Left ventricle myocardium inferior (tissue), 1 donor: ENCODE results near the gene LRRC74A. TPM values are rescaled to one million over a fixed set of nuclear protein-coding genes. Genes with fewer than 3 reads are reported as not detected.

Experiments used
- DNase-seq: peaks from one replicate; pipeline ENCODE4 v3.0.0-alpha.2; 2020
- H3K27ac ChIP-seq: fragments of 200-600 bp; replicated peaks from 2 replicates; pipeline ENCODE4 v1.8.0; 2021
- H3K27me3 ChIP-seq: fragments of 200-600 bp; 2 replicates; pipeline ENCODE4 v1.8.0; 2021; ENCODE audit warnings: low read depth
- H3K36me3 ChIP-seq: fragments of 200-600 bp; 2 replicates; pipeline ENCODE4 v1.8.0; 2021
- H3K4me1 ChIP-seq: fragments of 200-600 bp; 2 replicates; pipeline ENCODE4 v1.8.0; 2021
- H3K4me3 ChIP-seq: fragments of 200-600 bp; 2 replicates; pipeline ENCODE4 v1.8.0; 2021; ENCODE audit warnings: mild to moderate bottlenecking, moderate library complexity
- H3K9me3 ChIP-seq: fragments of 200-600 bp; replicated peaks from 2 replicates; pipeline ENCODE4 v1.8.0; 2021
- intact Hi-C: fragments of 100-400 bp; cut with micrococcal nuclease; formaldehyde crosslinking; loops from one replicate; pipeline ENCODE4 v1.11.0; 2022
- total RNA-seq: library from RNA; stranded (reverse); fragmentation: NEBNext Ultra II Directional; extraction: Animal tissue kit (Norgen Biotek cat#: 25700); gene quantifications from one replicate; pipeline ENCODE4 v1.2.1, GENCODE V29; 2021
- TF ChIP-seq, protein P1 (sequence below): fragments of 200-600 bp; IDR thresholded peaks from 2 replicates; pipeline ENCODE4 v1.8.0; 2021; ENCODE audit warnings: antibody characterized with exemption, mild to moderate bottlenecking, borderline replicate concordance
- donor health status: DM: no; HTN: yes; CAD: no; lungs with severe emphysema.

LRRC74A gene
- total RNA-seq, 1 donor from 2014 or later: not detected

DNA sequence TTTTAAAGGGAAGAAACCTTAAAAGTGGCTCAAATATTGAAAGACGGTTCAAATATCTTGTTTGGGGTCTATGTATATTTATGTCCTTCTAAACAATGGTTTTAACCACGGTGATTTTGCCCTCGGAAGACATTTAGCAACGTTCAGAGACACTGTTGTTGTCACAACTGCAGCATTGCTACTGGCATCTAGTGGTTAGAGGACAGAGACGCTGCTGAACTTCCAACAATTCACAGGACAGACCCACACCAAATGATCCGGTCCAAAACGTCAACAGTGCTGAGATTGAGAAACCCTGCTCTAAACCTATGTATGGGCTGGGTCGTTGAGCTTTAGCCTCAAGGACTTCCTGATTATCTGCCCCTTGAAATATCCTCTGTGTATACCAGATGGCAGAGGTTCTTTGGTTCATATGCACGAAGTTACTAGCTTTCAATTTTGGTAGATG, 15.2 kb upstream of the LRRC74A start:
- H3K27me3 ChIP-seq: no peaks in the 10 kb centered on the region
- no peak for DNase-seq
- intact Hi-C loops: no loop called here
- peak overlapping the region; percentile 85 for H3K27ac ChIP-seq
- TF ChIP-seq, protein P1, sequence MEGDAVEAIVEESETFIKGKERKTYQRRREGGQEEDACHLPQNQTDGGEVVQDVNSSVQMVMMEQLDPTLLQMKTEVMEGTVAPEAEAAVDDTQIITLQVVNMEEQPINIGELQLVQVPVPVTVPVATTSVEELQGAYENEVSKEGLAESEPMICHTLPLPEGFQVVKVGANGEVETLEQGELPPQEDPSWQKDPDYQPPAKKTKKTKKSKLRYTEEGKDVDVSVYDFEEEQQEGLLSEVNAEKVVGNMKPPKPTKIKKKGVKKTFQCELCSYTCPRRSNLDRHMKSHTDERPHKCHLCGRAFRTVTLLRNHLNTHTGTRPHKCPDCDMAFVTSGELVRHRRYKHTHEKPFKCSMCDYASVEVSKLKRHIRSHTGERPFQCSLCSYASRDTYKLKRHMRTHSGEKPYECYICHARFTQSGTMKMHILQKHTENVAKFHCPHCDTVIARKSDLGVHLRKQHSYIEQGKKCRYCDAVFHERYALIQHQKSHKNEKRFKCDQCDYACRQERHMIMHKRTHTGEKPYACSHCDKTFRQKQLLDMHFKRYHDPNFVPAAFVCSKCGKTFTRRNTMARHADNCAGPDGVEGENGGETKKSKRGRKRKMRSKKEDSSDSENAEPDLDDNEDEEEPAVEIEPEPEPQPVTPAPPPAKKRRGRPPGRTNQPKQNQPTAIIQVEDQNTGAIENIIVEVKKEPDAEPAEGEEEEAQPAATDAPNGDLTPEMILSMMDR: peak; percentile 63
- H3K36me3 ChIP-seq: peaks cover 35% of the 10 kb centered on the region
- no peaks in the 10 kb centered on the region for H3K9me3 ChIP-seq
- peak overlapping the region; percentile 74 for H3K4me3 ChIP-seq
- peaks cover 53% of the 10 kb centered on the region for H3K4me1 ChIP-seq

DNA sequence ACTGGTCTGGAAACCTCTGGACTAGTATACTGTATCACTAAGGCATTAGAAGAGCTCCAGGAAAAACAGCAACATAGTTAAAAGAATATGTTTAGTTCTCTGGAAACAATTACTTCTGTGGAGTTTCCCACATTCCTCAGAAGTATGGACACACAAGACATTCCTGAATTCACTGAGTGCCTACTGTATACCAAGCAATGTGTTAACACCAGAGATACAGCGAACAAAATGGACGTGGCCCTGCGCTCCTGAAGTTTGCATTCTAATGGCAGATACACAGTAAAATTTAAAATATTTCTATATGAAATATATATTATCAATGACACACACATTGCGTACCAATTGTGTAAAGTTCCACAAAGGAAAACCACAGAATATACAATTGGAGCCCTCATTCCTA, 14.6 kb upstream of the LRRC74A start:
- Histone ChIP-seq H3K27me3 (no peaks in the 10 kb centered on the region), H3K36me3 (peaks cover 29% of the 10 kb centered on the region), H3K4me3 (peak overlapping the region; percentile 74), H3K4me1 (peaks cover 53% of the 10 kb centered on the region), H3K9me3 (no peaks in the 10 kb centered on the region), H3K27ac (peak overlapping the region; percentile 85)
- TF ChIP-seq, protein P1: no peak
- no peak for DNase-seq
- intact Hi-C loops: no loop called here

DNA sequence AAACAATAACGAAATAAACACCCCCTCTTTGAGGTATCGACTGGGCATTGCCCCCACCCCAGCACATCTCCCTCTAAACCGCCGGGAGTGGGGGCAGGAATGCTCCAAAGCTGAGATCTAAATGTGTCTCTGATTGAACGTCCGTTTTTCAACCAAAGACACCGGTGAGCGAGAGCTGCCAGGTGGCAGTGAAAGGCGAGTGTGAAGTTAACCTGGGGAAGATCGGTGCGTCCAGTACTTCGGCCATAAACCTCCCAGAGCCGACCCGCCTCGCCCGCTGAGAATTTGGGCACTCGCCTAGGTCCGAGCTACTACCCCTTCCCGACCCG, 14.2 kb upstream of the LRRC74A start:
- no peak for DNase-seq
- TF ChIP-seq, protein P1: no peak
- H3K36me3 ChIP-seq: peaks cover 24% of the 10 kb centered on the region
- no peaks in the 10 kb centered on the region for H3K27me3 ChIP-seq
- peak overlapping the region; percentile 85 for H3K27ac ChIP-seq
- H3K4me3 ChIP-seq: peak overlapping the region; percentile 74
- intact Hi-C loops: no loop called here
- no peaks in the 10 kb centered on the region for H3K9me3 ChIP-seq
- peaks cover 50% of the 10 kb centered on the region for H3K4me1 ChIP-seq

DNA sequence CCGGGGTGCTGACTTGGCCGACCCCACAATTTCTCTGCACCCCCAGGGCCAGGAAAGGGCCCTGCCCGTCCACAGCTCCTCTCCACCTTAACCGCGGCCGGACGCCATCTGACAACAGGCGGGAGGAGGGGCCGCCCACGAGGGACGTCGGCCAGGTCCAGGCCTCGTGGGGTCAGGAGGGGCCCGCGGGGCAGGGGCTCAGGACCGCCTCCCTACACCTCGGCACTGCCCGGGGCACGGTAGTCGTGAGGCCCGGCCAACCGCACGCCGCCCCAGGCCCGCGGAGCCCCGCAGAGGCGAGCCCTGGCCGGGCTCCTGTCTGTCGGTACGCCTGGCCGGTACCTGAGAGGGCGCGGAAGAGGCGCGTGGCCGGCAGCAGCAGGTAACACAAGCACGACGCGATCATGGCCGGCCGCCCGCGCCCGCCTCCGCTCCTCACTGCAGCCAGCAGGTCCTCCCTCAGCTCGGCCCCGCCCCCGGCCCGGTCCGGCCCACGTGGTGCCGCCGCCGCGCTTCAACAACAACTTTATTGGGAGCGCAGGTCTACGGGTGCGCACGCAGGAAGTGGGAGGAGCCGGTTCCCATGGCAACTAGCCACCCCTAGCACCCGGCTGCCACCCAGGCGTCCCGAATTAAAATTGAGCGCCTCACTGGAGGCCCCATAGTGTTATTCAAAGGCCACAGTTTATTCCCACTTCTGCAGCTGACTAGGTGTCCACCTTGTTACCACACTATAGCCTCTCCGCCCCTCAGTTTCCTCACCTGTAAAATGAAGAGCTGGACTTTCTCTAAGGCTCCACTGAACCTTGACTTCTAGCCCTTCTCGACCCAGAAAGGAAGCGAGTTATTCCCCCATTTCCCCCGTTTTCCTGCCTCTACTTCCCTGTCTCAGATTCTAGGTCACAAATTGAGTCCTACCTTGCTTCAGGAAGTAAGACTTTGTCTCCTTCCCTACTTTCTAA, 13.5 kb upstream of the LRRC74A start, which contains the start of gene ANGEL1:
ANGEL1 (minus strand) TSS at position 461 of the 962 bp plus-strand sequence; CDS start at position 406, 55 bp downstream.
- intact Hi-C loops: no loop called here

More for the DNA sequence above, 13.5 kb upstream of the LRRC74A start, which contains the start of gene ANGEL1:
- no peaks in the 10 kb centered on the region for H3K27me3 ChIP-seq
- peak within 1 kb of the TSS; percentile 85 for H3K27ac ChIP-seq
- peak; percentile 97 for DNase-seq
- H3K9me3 ChIP-seq: no peaks in the 10 kb centered on the region
- peaks cover 18% of the 10 kb centered on the region for H3K36me3 ChIP-seq
- H3K4me3 ChIP-seq: peak within 1 kb of the TSS; percentile 74
- TF ChIP-seq, protein P1: no peak
- H3K4me1 ChIP-seq: peaks cover 43% of the 10 kb centered on the region
